GM12892 (cell line): ENCODE measurements around the gene ARHGEF10L.

Experiments used
- POLR2A ChIP-seq: IDR thresholded peaks from 2 replicates; pipeline ENCODE4 v1.6.1; 2011; ENCODE audit warnings: low read depth, low read length, control low read depth
- POLR2AphosphoS5 ChIP-seq: IDR thresholded peaks from 2 replicates; pipeline ENCODE4 v1.6.1; 2011; ENCODE audit warnings: low read depth, low read length, control low read depth
- TAF1 ChIP-seq: IDR thresholded peaks from 2 replicates; pipeline ENCODE4 v1.6.1; 2011; ENCODE audit warnings: low read depth, mild to moderate bottlenecking, control low read depth, low read length, borderline replicate concordance

DNA sequence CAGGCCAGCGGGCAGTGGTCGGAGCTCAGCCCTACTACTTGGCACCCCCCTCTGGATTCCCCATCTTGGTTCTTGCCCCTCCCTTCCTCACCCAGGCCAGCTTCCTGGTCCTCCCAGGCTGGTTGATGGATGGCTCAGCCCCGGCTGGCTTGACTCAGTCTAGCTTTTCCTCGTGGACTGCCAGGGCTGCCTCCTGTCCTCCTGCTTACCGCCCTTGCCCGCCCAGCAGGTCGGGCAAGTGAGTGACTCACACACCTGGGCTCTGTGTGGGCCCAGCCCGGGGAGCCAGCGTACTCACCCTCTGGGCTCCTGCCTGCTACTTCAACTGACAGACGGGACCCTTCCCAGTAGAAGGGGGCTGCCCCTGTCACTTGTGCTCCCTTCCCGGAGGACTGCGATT is 19.5 kb upstream of the ARHGEF10L start:
- TF ChIP-seq POLR2A = no peak
- TF ChIP-seq TAF1 = no peak
- TF ChIP-seq POLR2AphosphoS5 = no peak
